Bladder microvascular endothelial cell (primary cell): Measurements from ENCODE around the gene EFL1. TPM values are rescaled to one million over a fixed set of nuclear protein-coding genes. Genes with fewer than 3 reads are reported as not detected.

Source experiments
- total RNA-seq: library from RNA; depleted of rRNA; stranded (reverse); fragments of >200 nt; gene quantifications from 2 replicates; pipeline ENCODE4 v1.2.3, GENCODE V29; 2014

Gene EFL1
- total RNA-seq, result 17.3 and 33.0 TPM in 2 replicates

DNA sequence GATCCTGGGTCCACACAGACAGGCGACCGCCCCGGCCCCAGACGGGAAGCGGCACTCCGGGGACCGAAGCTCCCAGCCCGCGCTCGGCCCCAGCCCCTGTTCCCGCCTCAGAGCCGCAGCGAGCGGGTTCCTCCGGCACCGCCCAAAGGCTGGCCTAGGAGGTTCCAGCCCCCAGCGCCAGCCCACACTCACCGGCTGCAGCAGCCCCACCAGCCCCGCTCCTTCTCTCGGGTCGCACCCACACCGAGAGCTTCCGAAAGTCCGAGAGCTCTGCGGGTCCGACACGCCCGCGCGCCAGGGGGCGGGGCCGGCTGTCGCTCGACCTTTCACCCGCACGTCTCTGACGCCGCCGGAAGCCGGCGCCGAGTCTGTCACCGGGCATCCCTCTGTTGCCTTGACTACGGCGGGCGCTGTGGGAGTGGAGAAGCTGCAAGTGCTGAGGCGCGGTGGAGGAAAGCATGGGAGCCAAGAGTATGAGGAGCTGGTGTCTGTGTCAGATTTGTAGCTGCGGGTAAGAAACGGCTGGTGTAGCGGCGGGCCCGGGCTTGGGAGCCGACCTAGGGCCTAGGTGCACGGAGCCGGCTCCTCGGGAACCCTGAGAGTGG, at the start of gene EFL1, which contains the start of gene SAXO2:
Gene EFL1, minus strand, starts transcription at position 313 of the 605 bp plus-strand sequence. CDS start 956 bp downstream, outside the sequence.
Gene SAXO2, plus strand, starts transcription at position 397 of the 605 bp plus-strand sequence. Its CDS starts 62 bp downstream, at position 459.

Other genes with a start within 250 kb of the EFL1 start
- gene MEX3B, start 216.7 kb downstream of the EFL1 start, total RNA-seq, result 6.8 and 11.1 TPM in 2 replicates
- 0.06 and 0.65 TPM in 2 replicates for gene SAXO2, start 84 bp upstream of the EFL1 start, total RNA-seq
- gene GOLGA6L10, start 86.7 kb upstream of the EFL1 start, total RNA-seq, result 0.65 and 1.3 TPM in 2 replicates
- 0.65 and 2.4 TPM in 2 replicates for gene GOLGA6L9, start 167.1 kb upstream of the EFL1 start, total RNA-seq